Naive thymus-derived CD4-positive, alpha-beta T cell (primary cell): Measurements from ENCODE around the gene FBXO40. TPM values are rescaled to one million over a fixed set of nuclear protein-coding genes. Genes with fewer than 3 reads are reported as not detected.
A peak's percentile ranks its signal among the peaks of the same experiment; 100 is the strongest.

Source experiments
- ATAC-seq: fragments of 150-1000 bp; cut with Tn5 transposase; 2 replicates; pipeline ENCODE4 v1.10.0; 2021; ENCODE audit warnings: mild to moderate bottlenecking, moderate library complexity
- CTCF ChIA-PET: fragments of 350-600 bp; sonication (Branson Sonifier 250); formaldehyde crosslinking; loops from one replicate; lab custom pipeline; 2021; ENCODE audit warnings: antibody characterized with exemption; lab: Charles Lee
- POLR2A ChIA-PET: fragments of 350-600 bp; sonication (Branson Sonifier 250); formaldehyde crosslinking; loops from one replicate; lab custom pipeline; 2021; ENCODE audit warnings: antibody characterized with exemption, inconsistent platforms; lab: Charles Lee
- DNase-seq, 9 donors: peaks; one replicate each; pipeline versions ENCODE4 v3.0.0 to v3.0.0-alpha.2; 2020 to 2022; ENCODE audit warnings: mixed read lengths in 1 of 9
- H3K27ac ChIP-seq: one replicate; pipeline ENCODE4 v1.7.0; 2013; ENCODE audit warnings: mild to moderate bottlenecking, low read depth, low read length, moderate library complexity
- H3K27me3 ChIP-seq, 2 donors: one replicate each; pipeline ENCODE4 v1.7.0; 2013; ENCODE audit warnings: low read length in 2 of 2, mild to moderate bottlenecking in 2 of 2, moderate library complexity in 2 of 2; ENCODE audit not compliant: control insufficient read depth in 2 of 2, insufficient read depth in 2 of 2
- H3K36me3 ChIP-seq, 3 experiments: 1 replicate in 2 of 3; 2 replicates in 1 of 3; pipeline ENCODE4 v1.7.0; 2013; ENCODE audit warnings: low read length in 3 of 3, mild to moderate bottlenecking in 3 of 3, moderate library complexity in 1 of 3; ENCODE audit not compliant: insufficient read depth in 3 of 3, control insufficient read depth in 2 of 3
- H3K4me1 ChIP-seq, 2 donors: one replicate each; pipeline ENCODE4 v1.7.0; 2013; ENCODE audit warnings: low read length in 2 of 2, mild to moderate bottlenecking in 2 of 2, moderate library complexity in 1 of 2; ENCODE audit not compliant: control insufficient read depth in 2 of 2, insufficient read depth in 2 of 2
- H3K4me3 ChIP-seq: 2 replicates; pipeline ENCODE4 v1.7.0; 2013; ENCODE audit warnings: mild to moderate bottlenecking, low read length
- H3K9me3 ChIP-seq, 3 experiments: 1 replicate in 2 of 3; 2 replicates in 1 of 3; pipeline ENCODE4 v1.7.0; 2013; ENCODE audit warnings: low read length in 3 of 3; ENCODE audit not compliant: control insufficient read depth in 2 of 3
- H3K27ac Mint-ChIP-seq, 9 donors: one replicate each; pipeline ENCODE4 v1.8.0; 2020 to 2022; ENCODE audit warnings: mixed read lengths in 9 of 9, mild to moderate bottlenecking in 8 of 9, moderate library complexity in 5 of 9, inconsistent platforms in 2 of 9
- H3K27me3 Mint-ChIP-seq, 5 donors: one replicate each; pipeline ENCODE4 v1.8.0; 2021 to 2022; ENCODE audit warnings: mixed read lengths in 5 of 5, mild to moderate bottlenecking in 1 of 5
- H3K36me3 Mint-ChIP-seq, 5 donors: one replicate each; pipeline ENCODE4 v1.8.0; 2020 to 2022; ENCODE audit warnings: mixed read lengths in 5 of 5, mild to moderate bottlenecking in 3 of 5, inconsistent platforms in 1 of 5
- H3K4me1 Mint-ChIP-seq, 7 donors: one replicate each; pipeline ENCODE4 v1.8.0; 2020 to 2022; ENCODE audit warnings: mixed read lengths in 7 of 7, mild to moderate bottlenecking in 3 of 7, inconsistent platforms in 1 of 7
- H3K4me3 Mint-ChIP-seq, 10 donors: one replicate each; pipeline ENCODE4 v1.8.0; 2020 to 2022; ENCODE audit warnings: mild to moderate bottlenecking in 10 of 10, mixed read lengths in 10 of 10, moderate library complexity in 6 of 10, inconsistent platforms in 2 of 10
- H3K9me3 Mint-ChIP-seq, 11 donors: one replicate each; pipeline ENCODE4 v1.8.0; 2020 to 2022; ENCODE audit warnings: mixed read lengths in 11 of 11, mild to moderate bottlenecking in 4 of 11, inconsistent platforms in 1 of 11, moderate library complexity in 1 of 11
- intact Hi-C, 2 donors: fragments of 100-400 bp; cut with micrococcal nuclease; formaldehyde crosslinking; loops; one replicate each; pipeline ENCODE4 v1.15.1; 2023
- polyA plus RNA-seq, 2 donors: library from polyadenylated mRNA; unstranded; fragments of 300-500 nt; fragmentation: Illumina TruSeq; gene quantifications; one replicate each; pipeline ENCODE4 v1.2.3, GENCODE V29; 2021
- total RNA-seq, 6 experiments: library from RNA in 5 of 6; stranded (reverse) in 5 of 6; gene quantifications; 1 replicate in 5 of 6; 2 replicates in 1 of 6; pipeline ENCODE4 v1.2.3 and lab custom pipeline; 2021 to 2026

FBXO40 gene
- total and polyA plus RNA-seq, 7 experiments from 2014 or later: 0.12 to 0.17 TPM; not detected in 5

DNA sequence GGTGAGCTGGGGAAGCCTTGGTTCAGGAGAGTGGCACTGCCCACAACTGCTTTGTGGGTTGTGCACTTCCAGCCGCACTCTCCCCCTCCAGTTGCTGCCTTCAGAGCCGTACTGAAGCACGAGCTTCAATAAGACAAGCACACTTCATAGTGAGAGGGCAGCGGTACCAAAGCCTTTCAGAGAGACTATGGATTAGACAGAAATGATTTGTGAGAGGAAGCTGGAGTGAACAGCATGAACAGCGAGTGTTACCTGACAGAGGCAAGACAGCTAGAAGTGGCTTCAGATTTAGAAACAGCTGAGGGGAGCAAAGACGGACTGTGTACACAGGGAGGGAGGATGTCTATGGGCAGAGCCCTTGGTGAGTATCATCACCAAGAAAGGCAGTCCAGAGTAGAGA lies 36.4 kb downstream of the FBXO40 start:
- peaks cover 0 to 7% (median 0%) of the 10 kb centered on the region in 7 donors for H3K4me1 Mint-ChIP-seq
- H3K36me3 Mint-ChIP-seq: peaks cover 27 to 53% (median 45%) of the 10 kb centered on the region in 5 donors
- H3K27me3 Mint-ChIP-seq: no peaks in the 10 kb centered on the region
- intact Hi-C loops: no loop called here
- ATAC-seq: no peak
- ChIA-PET CTCF (no interaction called here), POLR2A (interaction anchor here (1.2 kb wide), 1 partner anchor 32 kb away, joined by 3 read pairs; the partner anchor contains the start of gene HCLS1)
- peaks cover 17 to 46% (median 18%) of the 10 kb centered on the region in 3 experiments for H3K36me3 ChIP-seq
- no peaks in the 10 kb centered on the region for H3K4me1 ChIP-seq
- no peaks in the 10 kb centered on the region for H3K27me3 ChIP-seq
- no peak overlapping the region for H3K27ac ChIP-seq
- H3K9me3 Mint-ChIP-seq: no peaks in the 10 kb centered on the region
- peak overlapping the region in 2 of 9 donors; percentile 11 to 19 for H3K27ac Mint-ChIP-seq
- H3K9me3 ChIP-seq: no peaks in the 10 kb centered on the region
- no peak for DNase-seq
- no peak overlapping the region for H3K4me3 ChIP-seq
- no peak overlapping the region for H3K4me3 Mint-ChIP-seq

DNA sequence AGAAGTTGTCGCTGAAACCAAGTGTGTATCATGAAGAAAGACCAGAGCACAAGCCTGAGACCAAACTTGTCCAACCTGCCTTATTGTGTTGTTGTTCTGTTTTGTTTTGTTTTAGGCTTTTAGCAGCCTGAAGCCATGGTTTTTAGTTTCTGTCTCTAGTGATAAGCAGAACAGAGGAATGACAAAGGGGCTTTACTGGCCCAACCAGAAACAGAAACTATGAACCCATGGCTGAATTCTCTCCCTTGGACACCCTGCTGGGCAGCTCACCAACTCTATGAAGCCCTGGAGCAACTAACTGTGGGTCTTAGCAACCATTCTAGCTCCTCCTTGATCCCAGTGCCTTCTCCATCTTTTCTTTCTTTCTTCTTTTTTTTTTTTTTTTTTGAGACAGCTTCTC lies 37.2 kb downstream of the FBXO40 start:
- no peaks in the 10 kb centered on the region for H3K9me3 Mint-ChIP-seq
- H3K4me1 ChIP-seq: no peaks in the 10 kb centered on the region
- H3K4me3 ChIP-seq: no peak overlapping the region
- ChIA-PET CTCF (no interaction called here), POLR2A (no interaction called here)
- peaks cover 0 to 7% (median 0%) of the 10 kb centered on the region in 7 donors for H3K4me1 Mint-ChIP-seq
- H3K27ac ChIP-seq: no peak overlapping the region
- intact Hi-C loops: no loop called here
- DNase-seq: no peak
- H3K27me3 Mint-ChIP-seq: no peaks in the 10 kb centered on the region
- no peak for ATAC-seq
- H3K4me3 Mint-ChIP-seq: no peak overlapping the region
- H3K36me3 Mint-ChIP-seq: peaks cover 33 to 60% (median 52%) of the 10 kb centered on the region in 5 donors
- no peaks in the 10 kb centered on the region for H3K27me3 ChIP-seq
- no peaks in the 10 kb centered on the region for H3K9me3 ChIP-seq
- peak overlapping the region in 5 of 9 donors; percentile 6 to 41 (median 19) for H3K27ac Mint-ChIP-seq
- H3K36me3 ChIP-seq: peaks cover 21 to 54% (median 21%) of the 10 kb centered on the region in 3 experiments

GRCh38 chr3:121637922-121638321 lies 44.7 kb downstream of the FBXO40 start:
- H3K4me3 ChIP-seq: no peak overlapping the region
- no peak overlapping the region for H3K27ac ChIP-seq
- POLR2A ChIA-PET: interaction anchor here (0.6 kb wide), 1 partner anchor 146 kb away, joined by 3 read pairs; no protein-coding TSS in a partner anchor
- DNase-seq: no peak
- Mint-ChIP-seq H3K4me1 (peaks cover 11 to 21% (median 17%) of the 10 kb centered on the region in 7 donors), H3K27me3 (no peaks in the 10 kb centered on the region), H3K36me3 (peaks cover 38 to 80% (median 59%) of the 10 kb centered on the region in 5 donors), H3K27ac (peak overlapping the region in 7 of 9 donors; percentile 38 to 74 (median 62)), H3K4me3 (no peak overlapping the region), H3K9me3 (no peaks in the 10 kb centered on the region)
- no peak for ATAC-seq
- CTCF ChIA-PET: no interaction called here
- no peaks in the 10 kb centered on the region for H3K27me3 ChIP-seq
- H3K4me1 ChIP-seq: no peaks in the 10 kb centered on the region
- no peaks in the 10 kb centered on the region for H3K9me3 ChIP-seq
- intact Hi-C loops: loop anchor here in 1 of 2 donors (2.0 kb wide), 1 partner anchor 15 kb away; no protein-coding TSS in a partner anchor
- peaks cover 37 to 96% (median 57%) of the 10 kb centered on the region in 3 experiments for H3K36me3 ChIP-seq

DNA sequence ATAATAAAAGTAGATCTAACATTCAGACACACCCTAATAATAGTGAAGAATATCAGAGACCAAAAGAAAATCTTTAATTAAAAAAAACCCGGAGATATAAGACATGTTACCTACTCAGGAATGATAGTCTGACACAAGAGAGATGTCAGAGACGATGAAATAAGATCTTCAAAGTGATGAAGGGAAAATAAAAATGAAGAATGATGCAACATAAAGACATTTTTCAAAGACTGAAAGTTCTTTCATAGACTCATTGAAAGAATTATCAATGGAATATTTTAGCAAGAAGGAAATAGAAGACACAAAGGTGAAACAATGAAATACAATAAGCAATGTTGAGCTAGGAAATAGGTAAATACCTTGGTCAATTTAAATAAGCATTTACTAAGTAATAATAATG lies 47.9 kb downstream of the FBXO40 start:
- Histone ChIP-seq H3K9me3 (no peaks in the 10 kb centered on the region), H3K4me1 (no peaks in the 10 kb centered on the region), H3K27ac (no peak overlapping the region), H3K36me3 (peaks cover 29 to 90% (median 56%) of the 10 kb centered on the region in 3 experiments), H3K4me3 (no peak overlapping the region), H3K27me3 (no peaks in the 10 kb centered on the region)
- Mint-ChIP-seq H3K27ac (peak overlapping the region in 2 of 9 donors; percentile 9 to 67), H3K4me1 (peaks cover 12 to 24% (median 19%) of the 10 kb centered on the region in 7 donors), H3K9me3 (no peaks in the 10 kb centered on the region), H3K36me3 (peaks cover 18 to 80% (median 52%) of the 10 kb centered on the region in 5 donors), H3K4me3 (no peak overlapping the region), H3K27me3 (no peaks in the 10 kb centered on the region)
- POLR2A ChIA-PET: no interaction called here
- intact Hi-C loops: no loop called here
- ATAC-seq: no peak
- CTCF ChIA-PET: no interaction called here
- no peak for DNase-seq

DNA sequence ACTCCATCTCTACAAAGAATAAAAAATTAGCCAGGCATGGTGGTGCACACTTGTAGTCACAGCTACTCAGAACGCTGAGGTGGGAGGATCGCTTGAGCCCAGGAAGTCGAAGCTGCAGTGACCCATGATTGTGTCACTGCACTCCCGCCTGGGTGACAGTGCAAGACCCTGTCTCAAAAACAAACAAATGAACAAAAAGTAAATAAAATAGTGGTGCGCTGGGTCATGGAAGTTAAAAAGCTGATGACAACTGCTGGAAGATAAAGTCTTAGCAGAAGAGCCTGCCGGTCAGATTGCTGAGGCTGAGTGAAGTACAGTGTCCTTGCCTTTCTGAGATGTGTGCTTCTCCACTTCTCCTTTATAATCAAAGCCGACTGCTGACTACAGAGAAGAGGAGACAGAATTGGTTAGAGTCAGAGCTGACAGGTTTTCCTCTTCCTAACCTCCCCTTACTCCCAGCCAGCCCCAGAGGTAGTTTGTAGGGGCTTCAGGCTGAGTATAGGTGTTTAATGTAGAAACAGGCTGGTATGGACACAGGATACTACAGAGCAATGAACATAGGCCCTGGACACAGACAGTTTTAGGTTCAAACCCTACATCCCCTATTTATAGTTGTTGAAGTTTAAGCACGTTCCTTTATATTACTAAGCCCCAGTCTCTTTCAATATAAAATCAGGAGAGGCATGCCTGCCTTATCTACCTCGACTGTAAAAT lies 49.6 kb downstream of the FBXO40 start:
- Mint-ChIP-seq H3K27ac (peak overlapping the region in 1 of 9 donors; percentile 17), H3K4me3 (no peak overlapping the region), H3K4me1 (peaks cover 12 to 31% (median 21%) of the 10 kb centered on the region in 7 donors), H3K27me3 (no peaks in the 10 kb centered on the region), H3K36me3 (peaks cover 9 to 68% (median 44%) of the 10 kb centered on the region in 5 donors), H3K9me3 (no peaks in the 10 kb centered on the region)
- no peaks in the 10 kb centered on the region for H3K9me3 ChIP-seq
- H3K4me3 ChIP-seq: no peak overlapping the region
- peaks cover 25 to 79% (median 45%) of the 10 kb centered on the region in 3 experiments for H3K36me3 ChIP-seq
- no peaks in the 10 kb centered on the region for H3K4me1 ChIP-seq
- ChIA-PET POLR2A (interaction anchor here (0.7 kb wide), 1 partner anchor 402 kb away, joined by 3 read pairs; no protein-coding TSS in a partner anchor), CTCF (no interaction called here)
- H3K27ac ChIP-seq: no peak overlapping the region
- ATAC-seq (no peak), DNase-seq (no peak)
- H3K27me3 ChIP-seq: no peaks in the 10 kb centered on the region
- intact Hi-C loops: no loop called here

DNA sequence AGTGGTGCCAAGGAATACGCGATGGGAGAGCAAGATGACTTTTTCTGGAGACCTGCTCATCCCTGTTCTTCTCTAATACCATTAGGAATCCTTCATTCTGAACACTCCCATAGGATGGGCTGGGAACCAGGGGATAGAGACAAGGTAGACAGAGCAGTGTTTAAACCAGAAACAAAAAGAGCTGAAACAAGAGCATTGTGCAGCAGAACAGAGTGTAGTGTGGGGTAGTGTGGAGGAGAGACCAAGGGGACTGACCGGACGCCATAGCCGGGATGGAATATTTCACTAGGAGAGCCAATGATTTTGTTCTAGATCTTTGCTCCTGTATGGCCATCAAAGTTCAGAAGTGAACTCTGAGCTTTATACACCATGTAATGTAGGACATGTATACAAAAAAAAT lies 51.9 kb downstream of the FBXO40 start:
- intact Hi-C loops: no loop called here
- H3K4me3 Mint-ChIP-seq: no peak overlapping the region
- Histone ChIP-seq H3K27me3 (no peaks in the 10 kb centered on the region), H3K9me3 (no peaks in the 10 kb centered on the region), H3K27ac (no peak overlapping the region), H3K4me1 (peaks cover 0 to 3% of the 10 kb centered on the region in 2 donors), H3K4me3 (no peak overlapping the region), H3K36me3 (peaks cover 17 to 65% (median 30%) of the 10 kb centered on the region in 3 experiments)
- H3K9me3 Mint-ChIP-seq: no peaks in the 10 kb centered on the region
- DNase-seq (no peak), ATAC-seq (no peak)
- H3K4me1 Mint-ChIP-seq: peaks cover 12 to 41% (median 29%) of the 10 kb centered on the region in 7 donors
- H3K27me3 Mint-ChIP-seq: no peaks in the 10 kb centered on the region
- peaks cover 5 to 53% (median 39%) of the 10 kb centered on the region in 5 donors for H3K36me3 Mint-ChIP-seq
- H3K27ac Mint-ChIP-seq: peak overlapping the region in 1 of 9 donors; percentile 9
- CTCF ChIA-PET: no interaction called here
- POLR2A ChIA-PET: no interaction called here
